HG02642 (cell line): ENCODE measurements around the gene ATP4A.

Source experiments
- ATAC-seq: cut with Tn5 transposase; IDR thresholded peaks from one replicate; pipeline ENCODE4 v1.9.1; 2021; ENCODE audit warnings: mild to moderate bottlenecking; ENCODE audit not compliant: unreplicated experiment, poor library complexity

ATP4A gene

DNA sequence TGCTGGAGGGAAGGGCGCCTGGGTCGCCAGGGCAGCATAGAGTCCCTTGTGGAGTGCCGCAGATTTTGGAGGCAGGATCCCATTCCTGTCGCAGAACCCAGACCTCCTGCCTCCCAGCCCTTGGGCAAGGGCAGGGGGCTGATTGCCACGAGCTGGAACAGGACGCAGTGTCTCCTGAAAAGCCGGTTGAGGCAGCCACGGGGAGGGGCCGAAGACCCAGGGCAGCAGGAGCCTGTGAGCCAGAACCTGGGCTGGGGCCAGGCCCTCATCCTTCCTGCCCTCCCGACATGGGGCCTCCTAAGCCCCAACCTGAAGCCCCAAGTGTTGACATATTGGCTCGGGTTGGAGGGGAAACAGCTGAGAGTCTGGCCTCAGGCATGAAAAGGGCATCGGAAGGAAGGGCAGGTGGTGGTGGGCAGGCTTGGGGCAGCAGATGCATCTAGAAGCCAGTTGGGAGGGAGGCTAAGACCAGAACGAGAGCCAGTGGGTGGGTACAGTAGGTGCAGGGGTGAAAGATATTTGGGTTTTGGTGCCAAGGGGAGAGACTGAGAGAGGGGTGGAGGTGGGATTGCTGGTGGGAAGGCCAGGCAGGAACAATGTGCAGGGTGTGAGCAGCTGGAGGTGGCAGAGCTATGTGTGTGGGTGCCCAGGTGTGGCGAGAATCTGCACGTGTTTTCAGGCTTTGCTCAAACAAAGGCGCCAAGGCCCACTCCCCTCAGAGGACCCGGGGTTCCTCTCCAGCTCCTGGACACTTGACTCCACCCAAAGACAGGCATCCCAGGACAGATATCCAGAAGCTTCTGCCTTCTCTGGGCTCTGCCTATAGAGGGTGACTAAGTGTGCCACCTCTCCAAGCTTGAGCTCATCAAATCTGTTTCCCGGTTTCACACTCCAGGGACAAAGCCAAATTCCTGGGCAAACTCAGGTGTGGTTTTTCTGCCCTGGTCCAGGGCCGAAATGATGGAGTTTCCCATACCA lies 33.9 kb downstream of the ATP4A start:
- ATAC-seq = no peak

DNA sequence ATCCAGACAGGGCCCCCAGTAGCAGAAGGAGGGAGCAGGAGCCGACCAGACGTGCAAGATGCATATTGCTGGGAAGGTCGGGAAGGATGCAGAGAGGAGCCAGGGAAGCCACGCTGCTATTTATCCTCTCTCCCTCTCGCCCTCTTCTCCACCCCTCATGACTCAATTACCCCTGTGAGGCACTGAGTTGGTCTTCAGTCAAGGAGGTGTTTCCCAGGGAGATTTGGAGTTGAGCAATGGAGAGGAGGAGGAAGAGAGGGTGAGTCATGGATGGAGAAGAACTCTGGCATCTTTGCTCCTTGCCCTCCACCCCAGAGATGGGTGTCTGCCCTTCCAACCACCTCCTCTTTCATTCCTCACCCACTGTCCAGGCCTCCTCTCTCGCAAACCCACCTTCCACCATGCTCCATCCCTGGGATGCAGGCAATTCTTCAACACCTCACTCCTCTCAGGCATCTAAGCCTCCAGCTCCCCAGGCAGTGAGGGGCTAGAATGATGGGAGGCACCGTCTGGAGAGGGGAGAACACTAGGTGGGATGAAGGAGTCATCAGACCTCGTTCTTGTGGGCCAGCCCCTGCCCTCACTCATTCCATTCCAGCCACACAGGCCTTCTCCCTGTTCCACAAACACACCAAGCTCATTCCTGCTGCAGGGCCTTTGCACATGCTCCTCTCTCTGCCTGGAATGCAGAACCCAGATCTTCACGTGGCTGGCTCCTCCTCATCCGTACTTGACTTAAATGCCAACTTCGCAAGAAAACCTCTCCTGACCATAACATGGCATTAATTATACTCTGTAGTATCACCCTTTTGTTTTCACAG lies 35.0 kb downstream of the ATP4A start, which contains the start of gene SBSN:
Gene SBSN (minus strand): TSS at position 94 of the 821 bp plus-strand sequence. CDS start 30 bp downstream, at position 64.
- ATAC-seq = no peak

DNA sequence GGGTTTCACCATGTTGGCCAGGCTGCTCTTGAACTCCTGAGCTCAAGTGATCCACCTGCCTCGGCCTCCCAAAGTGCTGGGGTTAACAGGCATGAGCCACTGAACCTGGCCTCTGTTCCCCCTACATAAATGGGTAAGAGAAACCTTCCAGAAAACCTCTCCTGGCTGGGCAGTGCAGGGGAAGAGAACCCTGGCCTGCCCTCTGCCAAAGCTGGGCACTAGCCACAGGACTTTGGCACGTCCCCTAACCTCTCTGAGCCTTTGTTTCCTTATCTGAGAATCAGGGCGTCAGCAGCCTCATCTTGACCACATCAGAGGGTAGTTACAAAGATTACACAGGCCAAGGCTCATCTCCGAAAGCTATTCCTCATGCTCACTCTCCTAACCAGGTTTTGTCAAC lies 37.6 kb downstream of the ATP4A start:
- ATAC-seq = no peak

DNA sequence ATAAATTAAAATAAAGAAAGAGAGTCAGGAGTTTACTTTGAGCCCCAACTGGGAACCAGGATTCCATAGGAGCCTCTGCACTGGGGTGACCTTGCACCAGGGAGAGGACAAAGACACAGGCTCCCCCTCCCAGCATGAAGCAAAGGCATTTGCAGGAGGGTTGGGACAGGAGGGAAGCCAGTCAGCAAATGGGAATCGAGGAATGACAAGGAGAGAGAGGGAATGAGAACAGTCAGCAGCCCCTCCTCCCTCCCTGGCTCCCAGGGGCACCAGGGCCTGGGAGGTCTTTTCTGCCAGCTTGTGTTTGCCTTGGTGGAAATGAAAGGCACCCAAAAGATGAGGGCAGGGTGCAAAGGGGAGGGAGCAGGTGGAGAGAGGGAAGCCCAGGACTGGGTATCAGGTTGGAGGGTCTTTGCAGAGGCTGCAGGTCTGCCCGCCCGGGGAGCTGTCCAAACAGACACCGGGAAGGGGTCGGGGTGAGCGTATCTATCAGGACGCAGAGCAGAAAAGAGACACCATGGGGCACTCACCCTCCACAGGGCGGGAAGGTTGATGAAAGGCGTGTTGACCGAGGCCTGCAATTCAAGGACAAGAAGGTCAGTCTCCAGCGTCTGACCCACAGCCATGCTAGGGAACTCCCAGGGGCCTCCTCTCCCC lies 39.1 kb downstream of the ATP4A start:
- no peak for ATAC-seq

DNA sequence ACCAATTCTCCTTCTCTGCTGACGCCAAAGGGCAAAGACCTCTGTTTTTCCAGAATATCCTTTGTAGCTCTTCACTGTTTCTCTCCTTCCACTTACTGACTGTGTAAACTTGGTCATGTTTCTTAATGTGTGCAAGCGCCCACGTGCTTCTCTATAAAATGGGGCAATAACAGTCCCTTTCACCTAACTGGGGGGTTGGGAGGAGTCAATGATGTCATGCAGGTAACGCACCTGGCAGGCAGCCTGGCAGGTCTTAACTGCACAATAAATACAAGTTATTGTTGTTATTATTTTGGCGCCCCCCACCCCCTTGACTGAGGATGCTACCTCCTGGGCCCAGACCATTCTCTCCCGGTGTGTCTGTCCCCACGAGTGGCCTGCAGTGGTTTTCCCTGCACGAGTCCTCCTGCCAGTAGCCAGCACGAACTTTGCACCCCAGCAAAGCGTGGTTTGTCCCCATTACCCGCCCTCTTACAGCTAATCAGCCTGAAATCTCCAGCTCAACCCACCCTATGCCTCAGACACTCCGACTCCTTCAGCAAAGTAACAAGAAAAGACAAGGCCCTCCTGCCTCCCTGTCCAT lies 40.6 kb downstream of the ATP4A start:
- no peak for ATAC-seq

DNA sequence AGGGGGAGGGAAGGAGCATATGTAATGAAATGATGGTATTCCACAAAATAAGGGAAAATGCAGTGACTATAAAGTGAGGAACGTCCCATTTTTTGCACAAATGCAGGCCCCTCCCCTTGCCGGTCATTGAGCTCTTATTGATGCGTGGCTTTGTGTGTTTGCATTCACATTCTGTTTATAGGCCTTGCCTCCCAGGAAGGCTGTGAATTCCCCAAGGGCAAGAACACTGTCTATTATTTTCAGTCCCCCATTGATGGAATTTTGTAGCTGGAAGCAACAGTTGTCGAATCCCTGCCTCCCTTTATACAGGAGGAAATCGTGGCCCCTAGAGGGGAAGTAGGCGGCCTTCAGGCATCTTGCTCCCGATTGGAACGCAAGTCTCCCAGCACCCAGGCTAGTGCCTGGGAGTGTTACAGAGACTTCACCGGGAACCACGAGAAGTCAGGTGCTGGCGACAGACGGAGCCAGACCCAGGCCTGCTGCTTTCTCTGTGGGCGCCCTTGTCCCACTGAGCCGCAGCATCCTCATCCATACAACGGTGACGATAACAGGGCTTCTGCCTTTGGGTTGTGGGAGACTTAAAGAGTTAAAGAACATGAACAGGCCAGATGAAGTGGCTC lies 42.2 kb downstream of the ATP4A start:
- ATAC-seq = no peak

DNA sequence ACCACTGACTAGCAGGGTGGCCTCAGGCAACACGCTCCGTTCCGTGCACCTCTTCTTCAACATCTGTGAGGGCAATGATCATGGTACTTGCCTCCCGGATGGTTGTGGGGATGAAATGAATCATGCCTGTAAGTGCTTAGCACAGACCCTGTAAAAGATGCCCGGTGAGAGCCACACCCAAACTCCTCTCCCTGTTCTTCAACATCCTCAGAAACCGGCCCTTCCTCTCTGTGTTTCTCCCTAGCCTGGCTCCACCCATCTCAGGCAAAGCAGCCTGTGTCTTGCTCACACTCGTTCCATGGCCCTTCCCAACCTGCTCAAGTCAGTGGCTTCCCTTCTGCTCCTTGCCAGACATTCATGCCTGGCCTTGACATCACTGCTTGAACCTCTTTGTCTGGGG lies 44.2 kb downstream of the ATP4A start:
- ATAC-seq = no peak

DNA sequence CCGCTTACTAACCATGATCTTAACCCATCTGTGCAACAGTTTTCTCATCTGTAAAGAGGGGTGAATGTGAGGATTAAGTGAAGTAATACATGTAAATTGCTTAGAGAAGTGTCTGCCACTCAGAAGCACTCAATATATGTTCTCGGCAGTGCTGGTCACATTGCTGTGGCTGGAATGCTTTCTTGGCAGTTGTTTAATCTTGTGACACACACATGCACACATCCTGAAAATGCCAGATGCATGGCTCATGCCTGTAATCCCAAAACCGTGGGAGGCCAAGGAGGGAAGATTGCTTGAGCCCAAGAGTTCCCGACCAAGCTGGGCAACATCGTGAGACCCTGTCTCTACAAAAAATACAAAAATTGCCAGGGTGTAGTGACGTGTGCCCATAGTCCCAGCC lies 45.1 kb downstream of the ATP4A start:
- ATAC-seq = no peak

DNA sequence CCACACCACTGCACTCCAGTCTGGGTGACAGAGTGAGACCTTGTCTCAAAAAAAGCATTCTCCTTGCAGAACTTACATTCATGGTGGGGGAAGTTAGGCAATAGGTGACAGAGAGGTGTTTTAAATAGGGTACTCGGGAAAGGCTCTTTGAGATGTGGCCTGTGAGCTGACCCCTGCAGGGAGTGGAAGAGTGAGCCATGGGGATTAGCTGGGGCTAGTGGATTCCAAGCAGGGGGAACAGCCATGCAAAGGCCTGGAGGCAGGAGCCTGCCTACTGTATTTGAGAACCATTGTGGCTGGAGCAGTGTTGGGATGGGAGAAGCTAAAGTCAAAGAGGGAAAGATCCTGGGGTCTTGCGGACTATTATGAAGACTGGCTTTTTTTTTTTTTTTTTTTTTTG lies 46.1 kb downstream of the ATP4A start:
- no peak for ATAC-seq

DNA sequence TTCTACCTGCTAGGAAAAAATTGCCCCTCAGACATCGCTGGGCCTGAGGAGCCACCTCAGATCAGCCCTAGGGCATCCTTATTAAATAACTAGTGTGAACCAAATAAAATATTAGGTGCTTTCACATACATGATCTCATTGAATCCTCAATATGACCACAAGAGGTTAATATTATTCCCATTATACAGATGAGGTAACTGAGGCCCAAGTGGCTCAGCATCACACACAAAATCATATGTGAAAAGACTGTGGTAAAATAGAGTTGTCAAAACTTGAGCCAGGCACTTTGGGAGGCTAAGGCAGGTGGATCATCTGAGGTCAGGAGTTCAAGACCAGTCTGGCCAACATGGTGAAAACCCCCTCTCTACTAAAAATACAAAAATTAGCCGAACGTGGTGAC lies 47.1 kb downstream of the ATP4A start:
- no peak for ATAC-seq

DNA sequence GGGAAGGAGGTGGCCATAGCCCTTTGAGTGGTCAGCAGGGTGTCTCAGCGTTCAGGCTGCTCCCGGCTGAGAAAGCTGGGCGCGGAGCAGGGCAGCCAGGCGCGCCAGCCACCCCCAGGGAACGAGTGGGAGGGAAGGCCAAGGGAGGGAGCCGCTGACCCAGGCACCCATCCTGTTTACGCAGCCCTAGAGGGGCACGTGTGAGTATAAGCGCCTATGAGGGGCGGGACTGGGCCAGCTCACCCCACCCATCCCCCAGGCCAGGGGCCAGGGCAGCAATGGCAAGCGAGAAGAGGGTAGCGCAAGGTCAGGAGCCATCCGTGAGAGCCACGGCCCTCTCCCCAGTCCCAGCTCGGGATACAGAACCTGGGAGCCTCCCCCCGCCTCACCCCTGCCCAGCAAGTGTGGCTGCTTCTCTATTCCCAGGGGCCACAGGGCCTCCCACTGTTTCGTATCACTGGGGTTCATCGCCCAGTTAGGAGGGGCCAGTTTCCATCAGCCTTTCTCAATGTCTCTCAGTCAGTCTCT lies 49.1 kb downstream of the ATP4A start:
- ATAC-seq = no peak

DNA sequence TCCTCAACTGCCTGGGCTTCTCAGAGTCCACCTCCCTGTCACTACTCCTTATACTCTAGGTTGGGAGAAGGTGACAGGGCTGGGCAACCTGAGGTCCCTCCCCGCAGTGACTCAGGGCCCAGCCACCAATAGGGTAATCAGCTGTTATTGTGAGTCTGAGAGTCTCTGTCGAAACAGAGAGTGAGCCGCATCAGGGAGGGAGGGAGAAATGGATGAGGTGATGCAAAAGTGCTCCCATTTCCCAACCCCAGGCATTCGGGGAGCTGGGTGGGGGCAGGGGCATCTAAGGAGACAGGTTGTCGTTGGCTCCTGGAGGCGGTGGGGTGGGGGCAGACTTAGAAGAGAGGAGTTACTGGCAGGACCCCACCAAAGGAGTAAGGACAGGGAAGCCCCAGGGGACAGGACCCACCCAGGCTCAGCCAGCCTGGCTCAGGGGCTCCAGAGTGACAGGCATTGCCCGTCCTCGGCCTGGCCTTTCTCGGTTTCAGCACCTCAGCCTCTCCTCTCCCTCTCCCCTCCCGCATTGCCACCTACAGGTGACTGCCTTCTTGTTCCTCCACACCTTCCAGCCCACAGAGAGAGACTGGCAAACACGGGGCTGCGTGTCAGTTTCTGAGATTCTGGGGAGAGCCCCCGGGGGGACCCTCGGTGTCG lies 49.7 kb downstream of the ATP4A start, which contains the start of gene DMKN:
Gene DMKN (minus strand): TSS at position 22 of the 654 bp plus-strand sequence. CDS start 174 bp downstream, outside the sequence.
- ATAC-seq = no peak

DNA sequence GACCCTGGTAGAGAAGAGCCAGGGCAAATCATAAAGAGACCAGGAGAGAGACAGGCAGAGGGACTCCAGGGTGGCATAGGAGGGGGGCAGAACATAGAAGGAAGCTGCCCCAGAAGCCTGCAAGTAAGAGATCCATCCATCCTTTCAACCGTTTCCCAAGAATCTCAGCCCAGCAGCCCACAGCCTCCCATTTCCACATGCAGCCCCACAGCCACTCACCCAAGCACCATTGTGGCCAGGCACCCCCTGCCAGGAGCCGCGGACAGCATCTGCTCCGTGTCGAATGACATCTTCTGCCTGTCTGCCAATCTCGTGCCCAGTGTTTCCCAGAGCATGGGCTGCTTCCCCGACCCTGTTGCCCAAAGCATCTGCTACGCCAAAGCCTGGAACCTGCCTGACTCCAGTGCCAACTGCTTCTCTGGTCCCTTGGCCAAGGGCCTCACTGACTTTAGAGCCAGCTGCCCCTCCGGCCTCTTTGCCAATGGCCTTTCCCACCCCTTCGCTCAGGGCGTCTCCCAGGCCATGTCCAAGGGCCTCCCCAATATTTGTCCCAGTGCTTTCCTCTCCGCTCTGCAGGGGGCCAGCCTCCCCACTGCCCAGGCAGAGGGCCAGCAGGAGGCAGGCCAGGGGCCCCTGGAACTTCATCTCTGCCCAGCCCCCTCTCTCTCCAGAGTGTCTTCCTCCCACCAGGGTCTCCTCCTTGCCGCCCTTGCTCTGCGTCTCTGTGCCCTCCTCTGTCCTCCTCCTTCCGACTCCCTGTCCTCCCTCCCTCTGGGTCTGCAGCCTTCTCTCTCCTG lies 50.4 kb downstream of the ATP4A start:
- no peak for ATAC-seq

DNA sequence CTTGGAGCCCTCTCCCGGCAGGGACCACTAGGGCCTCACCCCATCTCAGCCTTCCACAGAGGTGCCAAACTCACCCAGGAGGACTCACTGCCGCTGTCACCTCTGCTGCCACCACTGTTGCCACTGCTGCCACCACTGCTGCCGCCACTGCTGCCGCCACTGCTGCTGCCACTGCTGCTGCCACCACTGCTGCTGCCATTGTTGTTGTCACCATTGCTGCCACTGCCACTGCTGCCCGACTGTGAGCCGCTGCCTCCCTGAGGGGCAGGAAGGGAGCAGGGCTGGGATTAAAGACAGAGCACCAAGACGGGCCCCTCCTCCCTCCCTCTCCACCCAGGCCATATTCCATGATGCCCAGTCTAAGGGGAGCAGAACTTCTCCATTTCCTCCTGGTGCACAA lies 52.1 kb downstream of the ATP4A start:
- no peak for ATAC-seq

DNA sequence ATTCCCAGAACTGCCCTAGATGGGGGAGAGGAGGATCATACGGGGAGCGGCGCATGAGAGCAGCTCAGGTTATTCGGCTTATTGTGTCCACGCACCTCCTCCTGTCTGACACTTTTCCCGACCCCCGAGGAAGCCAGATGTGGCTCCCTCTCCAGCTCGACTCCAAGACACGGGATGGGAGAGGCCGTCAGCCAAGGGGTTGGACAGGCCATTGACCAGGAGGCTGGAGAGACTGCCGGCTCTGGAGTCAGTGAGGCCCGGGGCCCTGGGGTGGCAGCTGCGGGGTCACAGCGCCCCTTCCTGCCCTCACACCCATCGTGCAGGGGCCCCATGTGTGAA lies 52.9 kb downstream of the ATP4A start:
- no peak for ATAC-seq

DNA sequence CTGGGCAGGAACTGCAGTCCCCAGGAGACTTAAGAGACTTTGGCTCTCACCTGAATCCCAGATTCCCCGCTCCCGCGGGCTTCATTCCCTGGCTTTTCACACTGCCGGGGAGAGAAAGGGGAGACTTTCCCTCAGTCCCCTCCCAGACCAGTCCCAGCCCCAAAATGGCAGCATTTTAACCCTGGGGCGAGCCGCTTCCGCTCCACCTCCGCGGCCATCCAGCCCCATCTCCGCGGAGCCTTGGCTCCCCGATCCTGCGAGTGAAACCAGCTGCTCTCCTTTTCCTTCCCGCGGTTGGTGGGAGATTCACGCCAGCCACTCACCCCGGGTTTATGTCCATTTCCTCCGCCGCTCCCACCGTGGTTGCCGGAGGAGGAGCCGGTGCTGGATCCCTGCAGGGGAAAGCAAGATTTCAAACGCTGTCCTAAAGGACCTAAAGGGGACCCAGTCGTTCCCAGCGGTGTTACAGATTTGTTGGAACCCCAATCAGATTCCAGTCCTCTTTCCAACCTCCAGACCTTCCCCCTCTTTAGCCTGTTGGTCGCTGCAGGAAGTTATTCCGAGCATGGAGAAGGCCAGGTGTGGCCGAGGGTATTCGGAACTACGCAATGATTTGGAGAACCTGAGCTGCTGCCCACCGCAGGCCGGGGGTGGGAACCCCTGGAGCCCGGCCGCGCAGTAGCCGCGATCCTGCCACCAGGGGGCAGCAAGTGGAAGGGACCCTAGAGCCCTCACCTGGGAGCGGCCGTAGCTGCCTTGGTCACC lies 53.4 kb downstream of the ATP4A start:
- peak; percentile 59 for ATAC-seq

DNA sequence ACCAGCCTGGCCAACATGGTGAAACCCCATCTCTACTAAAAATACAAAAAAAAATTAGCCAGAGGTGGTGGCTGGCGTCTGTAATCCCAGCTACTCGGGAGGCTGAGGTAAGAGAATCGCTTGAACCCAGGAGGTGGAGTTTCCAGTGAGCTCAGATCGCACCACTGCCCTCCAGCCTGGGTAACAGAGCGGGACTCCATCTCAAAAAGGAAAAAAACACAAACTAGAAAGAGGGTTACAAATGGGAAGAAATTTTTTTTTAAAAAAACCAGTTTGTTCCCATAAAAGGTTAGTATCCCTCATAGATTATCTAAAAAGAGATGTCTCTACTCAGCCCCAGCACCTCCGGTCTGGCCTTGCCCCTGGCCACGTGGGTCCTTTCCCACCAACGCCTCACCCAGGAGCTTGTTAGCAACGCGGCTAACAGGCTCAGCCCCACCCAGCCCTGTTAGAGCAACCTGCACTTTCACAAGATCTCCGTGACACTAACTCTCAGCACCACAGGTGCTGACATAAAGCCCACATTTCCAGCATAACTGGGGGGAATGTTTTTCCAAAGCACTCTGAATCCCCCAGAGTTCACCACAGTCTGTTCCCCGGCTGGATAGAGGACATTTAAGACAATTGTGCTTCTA lies 54.3 kb downstream of the ATP4A start:
- ATAC-seq = no peak
